GM23338 (cell line): ENCODE measurements around the gene ASB2. TPM values are rescaled to one million over a fixed set of nuclear protein-coding genes. Genes with fewer than 3 reads are reported as not detected.

Experiments
- CREB1 ChIP-seq: fragments of 250-450 bp; sonication (Bioruptor Pico); IDR thresholded peaks from 2 replicates; pipeline ENCODE4 v1.5.0; 2020; ENCODE audit warnings: low read depth, mild to moderate bottlenecking, moderate library complexity
- JUNB ChIP-seq: IDR thresholded peaks from one replicate; pipeline ENCODE4 v1.6.1; 2016; ENCODE audit warnings: antibody characterized with exemption; ENCODE audit not compliant: unreplicated experiment
- NANOG ChIP-seq: IDR thresholded peaks from 2 replicates; pipeline ENCODE4 v1.6.1; 2016; ENCODE audit warnings: antibody characterized with exemption, borderline replicate concordance
- POLR2AphosphoS5 ChIP-seq: IDR thresholded peaks from 2 replicates; pipeline ENCODE4 v1.6.1; 2016; ENCODE audit warnings: antibody characterized with exemption, low read depth
- STAT1 ChIP-seq: IDR thresholded peaks from one replicate; pipeline ENCODE4 v1.6.1; 2016; ENCODE audit warnings: antibody characterized with exemption; ENCODE audit not compliant: unreplicated experiment
- polyA plus RNA-seq: library from polyadenylated mRNA; unstranded; fragments of >200 nt; fragmentation: Nextera tagmentation; extraction: Ambion mirVana; gene quantifications from 2 replicates; pipeline ENCODE4 v1.2.1, GENCODE V29; 2016
- total RNA-seq: library from RNA; depleted of rRNA; stranded (reverse); fragments of >200 nt; shearing (Covaris generic); gene quantifications from 2 replicates; pipeline ENCODE4 v1.2.3, GENCODE V29; 2014
- TF ChIP-seq, protein P1 (sequence below): fragments of 250-450 bp; sonication (Bioruptor Pico); IDR thresholded peaks from 2 replicates; pipeline ENCODE4 v1.5.0; 2020; ENCODE audit warnings: mild to moderate bottlenecking, moderate library complexity
- TF ChIP-seq, protein P2 (sequence below): IDR thresholded peaks from 2 replicates; pipeline ENCODE4 v1.6.1; 2016; ENCODE audit warnings: antibody characterized with exemption
- TF ChIP-seq, protein P3 (sequence below), 2 experiments: fragments of 200-600 bp in 1 of 2; sonication (generic) in 1 of 2; conservative IDR thresholded peaks; 2 replicates each; pipeline versions ENCODE4 v1.5.1 to v1.6.1; 2016 to 2017; ENCODE audit warnings: antibody characterized with exemption in 2 of 2, low read depth in 2 of 2, mild to moderate bottlenecking in 2 of 2, moderate library complexity in 1 of 2

The ASB2 gene
- total and polyA plus RNA-seq, 2 experiments from 2014 or later, result 1.2 to 1.7 TPM

DNA sequence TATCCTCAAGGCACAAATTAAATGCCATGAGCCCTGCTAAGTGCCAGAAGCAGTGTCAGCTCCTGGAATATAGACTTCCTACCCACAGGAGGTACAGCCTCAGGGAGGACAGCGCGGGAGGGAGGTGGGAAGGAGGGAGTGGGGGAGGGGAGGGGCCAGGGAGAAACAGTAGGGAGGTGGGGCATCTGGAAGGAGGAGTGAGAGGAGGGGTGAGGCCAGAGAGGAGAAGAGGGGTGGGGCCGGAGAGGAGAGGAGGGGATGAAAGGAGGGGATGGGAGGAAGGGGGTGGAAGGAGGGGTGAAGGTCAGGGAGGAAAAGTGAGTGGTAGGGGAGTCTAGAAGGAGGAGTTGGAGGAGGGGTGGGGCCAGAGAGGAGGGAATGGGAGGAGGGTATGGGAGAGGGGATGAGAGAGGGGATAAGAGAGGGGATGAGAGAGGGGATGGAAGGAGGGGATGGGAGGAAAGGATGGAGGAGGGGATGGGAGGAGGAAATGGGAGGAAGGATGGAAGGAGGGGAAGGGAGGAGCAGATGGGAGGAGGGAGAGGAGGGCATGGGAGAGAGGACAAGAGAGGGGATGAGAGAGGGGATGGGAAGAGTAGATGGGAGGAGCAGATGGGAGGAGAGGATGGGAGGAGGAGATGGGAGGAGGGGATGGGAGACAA, 11.6 kb upstream of the ASB2 start (continued):
- TF ChIP-seq, protein P1, sequence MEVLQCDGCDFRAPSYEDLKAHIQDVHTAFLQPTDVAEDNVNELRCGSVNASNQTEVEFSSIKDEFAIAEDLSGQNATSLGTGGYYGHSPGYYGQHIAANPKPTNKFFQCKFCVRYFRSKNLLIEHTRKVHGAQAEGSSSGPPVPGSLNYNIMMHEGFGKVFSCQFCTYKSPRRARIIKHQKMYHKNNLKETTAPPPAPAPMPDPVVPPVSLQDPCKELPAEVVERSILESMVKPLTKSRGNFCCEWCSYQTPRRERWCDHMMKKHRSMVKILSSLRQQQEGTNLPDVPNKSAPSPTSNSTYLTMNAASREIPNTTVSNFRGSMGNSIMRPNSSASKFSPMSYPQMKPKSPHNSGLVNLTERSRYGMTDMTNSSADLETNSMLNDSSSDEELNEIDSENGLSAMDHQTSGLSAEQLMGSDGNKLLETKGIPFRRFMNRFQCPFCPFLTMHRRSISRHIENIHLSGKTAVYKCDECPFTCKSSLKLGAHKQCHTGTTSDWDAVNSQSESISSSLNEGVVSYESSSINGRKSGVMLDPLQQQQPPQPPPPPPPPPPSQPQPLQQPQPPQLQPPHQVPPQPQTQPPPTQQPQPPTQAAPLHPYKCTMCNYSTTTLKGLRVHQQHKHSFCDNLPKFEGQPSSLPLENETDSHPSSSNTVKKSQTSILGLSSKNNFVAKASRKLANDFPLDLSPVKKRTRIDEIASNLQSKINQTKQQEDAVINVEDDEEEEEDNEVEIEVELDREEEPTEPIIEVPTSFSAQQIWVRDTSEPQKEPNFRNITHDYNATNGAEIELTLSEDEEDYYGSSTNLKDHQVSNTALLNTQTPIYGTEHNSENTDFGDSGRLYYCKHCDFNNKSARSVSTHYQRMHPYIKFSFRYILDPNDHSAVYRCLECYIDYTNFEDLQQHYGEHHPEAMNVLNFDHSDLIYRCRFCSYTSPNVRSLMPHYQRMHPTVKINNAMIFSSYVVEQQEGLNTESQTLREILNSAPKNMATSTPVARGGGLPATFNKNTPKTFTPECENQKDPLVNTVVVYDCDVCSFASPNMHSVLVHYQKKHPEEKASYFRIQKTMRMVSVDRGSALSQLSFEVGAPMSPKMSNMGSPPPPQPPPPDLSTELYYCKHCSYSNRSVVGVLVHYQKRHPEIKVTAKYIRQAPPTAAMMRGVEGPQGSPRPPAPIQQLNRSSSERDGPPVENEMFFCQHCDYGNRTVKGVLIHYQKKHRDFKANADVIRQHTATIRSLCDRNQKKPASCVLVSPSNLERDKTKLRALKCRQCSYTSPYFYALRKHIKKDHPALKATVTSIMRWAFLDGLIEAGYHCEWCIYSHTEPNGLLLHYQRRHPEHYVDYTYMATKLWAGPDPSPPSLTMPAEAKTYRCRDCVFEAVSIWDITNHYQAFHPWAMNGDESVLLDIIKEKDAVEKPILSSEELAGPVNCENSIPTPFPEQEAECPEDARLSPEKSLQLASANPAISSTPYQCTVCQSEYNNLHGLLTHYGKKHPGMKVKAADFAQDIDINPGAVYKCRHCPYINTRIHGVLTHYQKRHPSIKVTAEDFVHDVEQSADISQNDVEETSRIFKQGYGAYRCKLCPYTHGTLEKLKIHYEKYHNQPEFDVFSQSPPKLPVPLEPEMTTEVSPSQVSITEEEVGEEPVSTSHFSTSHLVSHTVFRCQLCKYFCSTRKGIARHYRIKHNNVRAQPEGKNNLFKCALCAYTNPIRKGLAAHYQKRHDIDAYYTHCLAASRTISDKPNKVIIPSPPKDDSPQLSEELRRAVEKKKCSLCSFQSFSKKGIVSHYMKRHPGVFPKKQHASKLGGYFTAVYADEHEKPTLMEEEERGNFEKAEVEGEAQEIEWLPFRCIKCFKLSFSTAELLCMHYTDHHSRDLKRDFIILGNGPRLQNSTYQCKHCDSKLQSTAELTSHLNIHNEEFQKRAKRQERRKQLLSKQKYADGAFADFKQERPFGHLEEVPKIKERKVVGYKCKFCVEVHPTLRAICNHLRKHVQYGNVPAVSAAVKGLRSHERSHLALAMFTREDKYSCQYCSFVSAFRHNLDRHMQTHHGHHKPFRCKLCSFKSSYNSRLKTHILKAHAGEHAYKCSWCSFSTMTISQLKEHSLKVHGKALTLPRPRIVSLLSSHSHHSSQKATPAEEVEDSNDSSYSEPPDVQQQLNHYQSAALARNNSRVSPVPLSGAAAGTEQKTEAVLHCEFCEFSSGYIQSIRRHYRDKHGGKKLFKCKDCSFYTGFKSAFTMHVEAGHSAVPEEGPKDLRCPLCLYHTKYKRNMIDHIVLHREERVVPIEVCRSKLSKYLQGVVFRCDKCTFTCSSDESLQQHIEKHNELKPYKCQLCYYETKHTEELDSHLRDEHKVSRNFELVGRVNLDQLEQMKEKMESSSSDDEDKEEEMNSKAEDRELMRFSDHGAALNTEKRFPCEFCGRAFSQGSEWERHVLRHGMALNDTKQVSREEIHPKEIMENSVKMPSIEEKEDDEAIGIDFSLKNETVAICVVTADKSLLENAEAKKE, result no peak
- TF ChIP-seq JUNB, result no peak
- TF ChIP-seq POLR2AphosphoS5, result no peak
- TF ChIP-seq, protein P2, sequence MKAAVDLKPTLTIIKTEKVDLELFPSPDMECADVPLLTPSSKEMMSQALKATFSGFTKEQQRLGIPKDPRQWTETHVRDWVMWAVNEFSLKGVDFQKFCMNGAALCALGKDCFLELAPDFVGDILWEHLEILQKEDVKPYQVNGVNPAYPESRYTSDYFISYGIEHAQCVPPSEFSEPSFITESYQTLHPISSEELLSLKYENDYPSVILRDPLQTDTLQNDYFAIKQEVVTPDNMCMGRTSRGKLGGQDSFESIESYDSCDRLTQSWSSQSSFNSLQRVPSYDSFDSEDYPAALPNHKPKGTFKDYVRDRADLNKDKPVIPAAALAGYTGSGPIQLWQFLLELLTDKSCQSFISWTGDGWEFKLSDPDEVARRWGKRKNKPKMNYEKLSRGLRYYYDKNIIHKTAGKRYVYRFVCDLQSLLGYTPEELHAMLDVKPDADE, result no peak
- TF ChIP-seq STAT1, result no peak
- TF ChIP-seq, protein P3, sequence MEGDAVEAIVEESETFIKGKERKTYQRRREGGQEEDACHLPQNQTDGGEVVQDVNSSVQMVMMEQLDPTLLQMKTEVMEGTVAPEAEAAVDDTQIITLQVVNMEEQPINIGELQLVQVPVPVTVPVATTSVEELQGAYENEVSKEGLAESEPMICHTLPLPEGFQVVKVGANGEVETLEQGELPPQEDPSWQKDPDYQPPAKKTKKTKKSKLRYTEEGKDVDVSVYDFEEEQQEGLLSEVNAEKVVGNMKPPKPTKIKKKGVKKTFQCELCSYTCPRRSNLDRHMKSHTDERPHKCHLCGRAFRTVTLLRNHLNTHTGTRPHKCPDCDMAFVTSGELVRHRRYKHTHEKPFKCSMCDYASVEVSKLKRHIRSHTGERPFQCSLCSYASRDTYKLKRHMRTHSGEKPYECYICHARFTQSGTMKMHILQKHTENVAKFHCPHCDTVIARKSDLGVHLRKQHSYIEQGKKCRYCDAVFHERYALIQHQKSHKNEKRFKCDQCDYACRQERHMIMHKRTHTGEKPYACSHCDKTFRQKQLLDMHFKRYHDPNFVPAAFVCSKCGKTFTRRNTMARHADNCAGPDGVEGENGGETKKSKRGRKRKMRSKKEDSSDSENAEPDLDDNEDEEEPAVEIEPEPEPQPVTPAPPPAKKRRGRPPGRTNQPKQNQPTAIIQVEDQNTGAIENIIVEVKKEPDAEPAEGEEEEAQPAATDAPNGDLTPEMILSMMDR (conservative IDR thresholded peaks at IDR 0.05; ENCODE audit: low read depth in 2 of 2), result no peak
- TF ChIP-seq NANOG, result no peak
- TF ChIP-seq CREB1 (CRISPR knock-in tag), result no peak
